HL-60 (cell line): ENCODE measurements around the gene CYP24A1.

Experiments used
- CTCF ChIP-seq: IDR thresholded peaks from one replicate; pipeline ENCODE4 v1.5.1; 2011; ENCODE audit warnings: low read length, control low read depth, inconsistent platforms; ENCODE audit not compliant: insufficient read depth
- POLR2AphosphoS5 ChIP-seq: IDR thresholded peaks from 2 replicates; pipeline ENCODE4 v1.6.1; 2012; ENCODE audit warnings: low read depth
- REST ChIP-seq: IDR thresholded peaks from 2 replicates; pipeline ENCODE4 v1.6.1; 2012; ENCODE audit warnings: low read depth; ENCODE audit not compliant: insufficient replicate concordance

GRCh38 chr20:54201268-54201846 lies 27.6 kb upstream of the CYP24A1 start:
- TF ChIP-seq POLR2AphosphoS5: no peak
- TF ChIP-seq CTCF: no peak
- TF ChIP-seq REST: no peak
